OCI-LY7 (cell line): ENCODE data around the gene PITPNM3.

Experiments used
- CTCF ChIP-seq: fragments of 200-600 bp; sonication (generic); conservative IDR thresholded peaks from 2 replicates; pipeline ENCODE4 v1.5.1; 2014; ENCODE audit warnings: mild to moderate bottlenecking, antibody characterized with exemption, low read length, moderate library complexity, mixed read lengths
- EZH2phosphoT487 ChIP-seq: fragments of 200-600 bp; sonication (generic); IDR thresholded peaks from 2 replicates; pipeline ENCODE4 v1.6.1; 2018; ENCODE audit warnings: low read depth, borderline replicate concordance, mild to moderate bottlenecking, mixed run types, antibody characterized with exemption, low read length, moderate library complexity, mixed read lengths

- TF ChIP-seq CTCF (no peak), EZH2phosphoT487 (no peak)
Observed at GRCh38 chr17:6536566-6537065, 19.7 kb downstream of the PITPNM3 start.
